ENCODE data around the gene TOP2A.

The TOP2A gene

GRCh38 chr17:40417609-40418427, at the start of gene TOP2A:
Gene TOP2A (minus strand): TSS chr17:40417896. CDS start chr17:40417791, 105 bp downstream.
- DNase-seq, result peak; percentile 99

- no peak for DNase-seq
Measured at GRCh38 chr17:40467281-40467867, 49.7 kb upstream of the TOP2A start.

GRCh38 chr17:40466298-40466971, 48.7 kb upstream of the TOP2A start:
- DNase-seq, result no peak

GRCh38 chr17:40464392-40464855, 46.7 kb upstream of the TOP2A start:
- DNase-seq, result no peak

- DNase-seq, result no peak
Measured at GRCh38 chr17:40463122-40463550, 45.4 kb upstream of the TOP2A start.

- DNase-seq, result no peak
Measured at GRCh38 chr17:40462343-40463121, 44.8 kb upstream of the TOP2A start.

- DNase-seq, result no peak
Measured at GRCh38 chr17:40461732-40462342, 44.1 kb upstream of the TOP2A start.

- DNase-seq, result no peak
Measured at GRCh38 chr17:40460968-40461731, 43.5 kb upstream of the TOP2A start.

GRCh38 chr17:40460604-40460967, 42.9 kb upstream of the TOP2A start:
- no peak for DNase-seq

GRCh38 chr17:40459636-40460603, 42.2 kb upstream of the TOP2A start:
- no peak for DNase-seq

- no peak for DNase-seq
Measured at GRCh38 chr17:40458851-40459482, 41.3 kb upstream of the TOP2A start.

- peak; percentile 18 for DNase-seq
Measured at GRCh38 chr17:40457964-40458791, 40.5 kb upstream of the TOP2A start.

GRCh38 chr17:40457369-40457768, 39.7 kb upstream of the TOP2A start:
- no peak for DNase-seq

GRCh38 chr17:40456396-40456951, 38.8 kb upstream of the TOP2A start:
- DNase-seq, result no peak

- no peak for DNase-seq
Measured at GRCh38 chr17:40454613-40454995, 36.9 kb upstream of the TOP2A start.

- no peak for DNase-seq
Measured at GRCh38 chr17:40453881-40454612, 36.4 kb upstream of the TOP2A start.

- DNase-seq, result no peak
Measured at GRCh38 chr17:40452921-40453378, 35.3 kb upstream of the TOP2A start.
